Right hindlimb (tissue), 1 donor: Measurements from ENCODE around the gene MRPL58.
"Not testable (repeated sequence)": the region's sequence is repeated elsewhere in the genome, so short reads cannot be mapped to it uniquely, and the experiment has no call there.

Experiments used
- DNase-seq: peaks from one replicate; pipeline ENCODE4 v3.0.0-alpha.2; 2018

Gene MRPL58

GRCh38 chr17:75012346-75013091, at the start of gene MRPL58:
Gene MRPL58 (plus strand): TSS chr17:75012670. CDS start chr17:75012687, 17 bp downstream.
- peak; percentile 93 for DNase-seq

- DNase-seq: no peak
These were observed 48.8 kb upstream of the MRPL58 start for GRCh38 chr17:74963656-74964055.

GRCh38 chr17:74964246-74964761, 48.2 kb upstream of the MRPL58 start:
- DNase-seq: no peak

GRCh38 chr17:74964988-74965622, 47.4 kb upstream of the MRPL58 start:
- DNase-seq: no peak

GRCh38 chr17:74968361-74968780, 44.1 kb upstream of the MRPL58 start:
- no peak for DNase-seq

- not testable (repeated sequence) for DNase-seq
These were observed 43.0 kb upstream of the MRPL58 start for GRCh38 chr17:74969501-74969900.

GRCh38 chr17:74970395-74970794, 42.1 kb upstream of the MRPL58 start:
- DNase-seq: no peak

- DNase-seq: no peak
These were observed 41.2 kb upstream of the MRPL58 start for GRCh38 chr17:74971069-74971841.

- no peak for DNase-seq
These were observed 40.7 kb upstream of the MRPL58 start for GRCh38 chr17:74971842-74972106.

GRCh38 chr17:74972107-74972972, 40.1 kb upstream of the MRPL58 start, which contains the start of gene HID1:
Gene HID1 (minus strand): TSS chr17:74972759. CDS start chr17:74972656, 103 bp downstream.
- DNase-seq: peak; percentile 63

GRCh38 chr17:74972973-74973328, 39.5 kb upstream of the MRPL58 start:
- no peak for DNase-seq

GRCh38 chr17:74975943-74976342, 36.5 kb upstream of the MRPL58 start:
- no peak for DNase-seq

GRCh38 chr17:74977802-74978201, 34.7 kb upstream of the MRPL58 start:
- DNase-seq: no peak

GRCh38 chr17:74978240-74978639, 34.2 kb upstream of the MRPL58 start:
- DNase-seq: no peak

GRCh38 chr17:74979408-74980146, 32.9 kb upstream of the MRPL58 start:
- no peak for DNase-seq

GRCh38 chr17:74981318-74981978, 31.0 kb upstream of the MRPL58 start:
- no peak for DNase-seq

- peak; percentile 78 for DNase-seq
These were observed 30.3 kb upstream of the MRPL58 start for GRCh38 chr17:74981979-74982662.

- not testable (repeated sequence) for DNase-seq
These were observed 29.7 kb upstream of the MRPL58 start for GRCh38 chr17:74982663-74983313.

- DNase-seq: no peak
These were observed 26.3 kb upstream of the MRPL58 start for GRCh38 chr17:74986206-74986576.

- peak; percentile 98 for DNase-seq
These were observed 25.0 kb upstream of the MRPL58 start, which contains the start of gene CDR2L for GRCh38 chr17:74987418-74987908. Gene CDR2L (plus strand): TSS chr17:74987632. CDS start chr17:74988044, 412 bp downstream.
